ENCODE results near the gene GRIK2. TPM values are rescaled to one million over a fixed set of nuclear protein-coding genes. Genes with fewer than 3 reads are reported as not detected.

Gene GRIK2
- total RNA-seq = 0.58 TPM in 1 of 2 replicates, not detected in the other

GRCh38 chr6:101393251-101393828 lies at the start of gene GRIK2:
Gene GRIK2 (plus strand): TSS chr6:101393708.

